T-helper 1 cell treated with Interleukin-12 subunit alpha and Interleukin-12 subunit beta and Interleukin-4 antibody, amounts not matched to agents 30 μg/mL and 1 μg/mL, for 36 hours (primary cell): Measurements from ENCODE around the gene ATP6V0B.

Experiments used
- H3K27ac Mint-ChIP-seq: one replicate; pipeline ENCODE4 v1.8.0; 2021; ENCODE audit warnings: mild to moderate bottlenecking, mixed read lengths
- H3K27me3 Mint-ChIP-seq: one replicate; pipeline ENCODE4 v1.8.0; 2021; ENCODE audit warnings: low read depth, mixed read lengths
- H3K36me3 Mint-ChIP-seq: one replicate; pipeline ENCODE4 v1.8.0; 2021; ENCODE audit warnings: low read depth, mixed read lengths
- H3K4me1 Mint-ChIP-seq: one replicate; pipeline ENCODE4 v1.8.0; 2021; ENCODE audit warnings: low read depth, mixed read lengths
- H3K4me3 Mint-ChIP-seq: one replicate; pipeline ENCODE4 v1.8.0; 2021; ENCODE audit warnings: mild to moderate bottlenecking, moderate library complexity, mixed read lengths
- H3K9me3 Mint-ChIP-seq: one replicate; pipeline ENCODE4 v1.8.0; 2021; ENCODE audit warnings: mixed read lengths

Gene ATP6V0B

DNA sequence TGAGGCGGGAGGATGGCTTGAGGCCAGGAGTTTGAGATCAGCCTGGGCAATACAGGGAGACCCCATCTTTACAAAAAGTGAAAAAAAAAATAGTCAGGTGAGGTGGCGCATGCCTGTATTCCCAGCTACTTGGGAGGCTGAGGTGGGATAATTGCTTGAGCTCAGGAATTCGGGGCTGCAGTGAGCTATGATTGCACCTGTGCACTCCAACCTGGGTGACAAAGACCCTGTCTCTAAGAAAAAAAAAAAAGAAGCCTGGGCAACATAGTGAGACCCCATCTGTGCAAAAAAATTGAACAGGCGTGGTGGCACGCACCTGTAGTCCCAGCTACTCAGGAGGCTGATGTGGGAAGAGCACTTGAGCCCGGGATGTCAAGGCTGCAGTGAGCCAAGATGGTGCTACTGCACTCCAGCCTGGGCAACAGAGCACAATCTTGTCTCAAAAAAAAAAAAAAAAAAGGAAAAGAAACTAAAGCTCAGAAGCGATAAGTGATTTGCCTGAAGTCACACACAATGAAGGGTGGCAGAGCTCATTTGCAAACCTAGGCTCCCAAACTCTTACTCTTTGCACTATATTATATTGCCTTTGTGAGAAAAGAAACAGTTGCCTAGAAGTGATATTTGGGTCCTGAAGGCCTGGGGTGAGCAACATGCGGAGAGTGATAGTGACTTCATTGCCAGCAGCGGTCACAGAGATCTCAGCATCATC lies 18.6 kb downstream of the ATP6V0B start:
- Mint-ChIP-seq H3K27ac (no peak overlapping the region), H3K36me3 (no peaks in the 10 kb centered on the region), H3K4me3 (no peak overlapping the region), H3K4me1 (peaks cover 11% of the 10 kb centered on the region), H3K9me3 (no peaks in the 10 kb centered on the region), H3K27me3 (no peaks in the 10 kb centered on the region)

- Mint-ChIP-seq H3K4me1 (peaks cover 12% of the 10 kb centered on the region), H3K27ac (no peak overlapping the region), H3K9me3 (no peaks in the 10 kb centered on the region), H3K4me3 (no peak overlapping the region), H3K27me3 (no peaks in the 10 kb centered on the region), H3K36me3 (no peaks in the 10 kb centered on the region)
Observed at GRCh38 chr1:43994071-43994470, 19.3 kb downstream of the ATP6V0B start.

- no peak overlapping the region for H3K4me3 Mint-ChIP-seq
- no peaks in the 10 kb centered on the region for H3K9me3 Mint-ChIP-seq
- H3K27ac Mint-ChIP-seq, result no peak overlapping the region
- H3K27me3 Mint-ChIP-seq, result no peaks in the 10 kb centered on the region
- H3K4me1 Mint-ChIP-seq, result peaks cover 12% of the 10 kb centered on the region
- no peaks in the 10 kb centered on the region for H3K36me3 Mint-ChIP-seq
Observed at GRCh38 chr1:43994794-43995790, 20.3 kb downstream of the ATP6V0B start.

DNA sequence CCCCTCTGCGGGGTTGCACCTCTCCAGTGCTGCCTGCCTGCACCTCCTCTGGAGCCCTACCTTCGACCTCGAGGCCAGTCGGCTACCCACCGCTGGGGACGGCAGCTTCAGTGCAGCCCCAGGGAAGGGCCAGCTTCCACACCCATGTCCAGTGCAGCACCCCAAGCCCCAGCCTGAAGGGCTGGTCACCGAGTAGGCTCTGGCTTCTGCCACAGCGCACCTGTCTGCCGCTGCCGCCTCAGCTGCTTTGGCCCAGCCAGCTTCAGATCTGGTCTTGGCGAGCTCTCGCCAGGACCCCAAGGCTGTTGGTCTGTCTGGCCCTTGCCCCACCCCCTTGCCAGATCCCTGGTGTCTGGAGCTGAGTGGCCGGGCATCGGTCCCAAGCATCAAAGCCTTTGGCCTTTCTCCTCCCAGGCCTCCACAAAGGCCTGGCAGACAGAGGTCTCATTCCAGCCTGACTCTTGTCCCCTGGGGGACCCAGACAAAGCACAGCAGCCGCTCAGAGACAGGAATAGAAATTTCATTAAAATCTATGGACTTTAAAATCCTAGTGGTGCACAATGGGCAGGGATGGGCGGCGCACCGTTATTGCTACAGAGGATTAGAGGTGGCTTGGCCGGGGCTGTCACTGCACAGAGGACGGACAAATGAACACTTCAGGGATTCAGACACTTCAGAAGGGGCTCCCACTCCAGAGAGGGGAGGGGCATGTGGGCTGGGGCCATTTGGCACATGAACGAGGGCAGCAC lies 21.4 kb downstream of the ATP6V0B start:
- no peaks in the 10 kb centered on the region for H3K27me3 Mint-ChIP-seq
- no peaks in the 10 kb centered on the region for H3K36me3 Mint-ChIP-seq
- H3K27ac Mint-ChIP-seq, result no peak overlapping the region
- H3K9me3 Mint-ChIP-seq, result no peaks in the 10 kb centered on the region
- peaks cover 12% of the 10 kb centered on the region for H3K4me1 Mint-ChIP-seq
- no peak overlapping the region for H3K4me3 Mint-ChIP-seq

DNA sequence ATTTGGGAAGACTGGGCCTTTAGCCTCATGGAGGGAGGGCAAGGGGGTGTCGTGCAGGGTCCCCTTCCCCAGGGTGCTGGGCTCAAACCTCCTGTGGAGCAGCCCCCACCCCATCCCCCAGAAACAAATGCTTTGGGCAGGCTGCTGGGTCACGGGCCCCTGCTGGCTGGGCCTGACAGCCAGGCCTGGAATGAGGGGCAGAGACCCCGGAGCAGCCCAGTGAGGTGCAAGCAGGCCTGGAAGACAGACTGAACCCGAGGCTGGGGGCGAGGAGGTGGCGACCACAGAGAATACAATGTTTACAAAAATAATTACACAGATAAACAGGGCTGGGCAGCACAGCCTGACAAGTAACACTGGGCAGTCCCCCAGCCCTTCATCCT lies 22.0 kb downstream of the ATP6V0B start:
- H3K4me1 Mint-ChIP-seq, result peaks cover 12% of the 10 kb centered on the region
- H3K27ac Mint-ChIP-seq, result no peak overlapping the region
- no peaks in the 10 kb centered on the region for H3K27me3 Mint-ChIP-seq
- no peaks in the 10 kb centered on the region for H3K36me3 Mint-ChIP-seq
- H3K4me3 Mint-ChIP-seq, result no peak overlapping the region
- no peaks in the 10 kb centered on the region for H3K9me3 Mint-ChIP-seq

DNA sequence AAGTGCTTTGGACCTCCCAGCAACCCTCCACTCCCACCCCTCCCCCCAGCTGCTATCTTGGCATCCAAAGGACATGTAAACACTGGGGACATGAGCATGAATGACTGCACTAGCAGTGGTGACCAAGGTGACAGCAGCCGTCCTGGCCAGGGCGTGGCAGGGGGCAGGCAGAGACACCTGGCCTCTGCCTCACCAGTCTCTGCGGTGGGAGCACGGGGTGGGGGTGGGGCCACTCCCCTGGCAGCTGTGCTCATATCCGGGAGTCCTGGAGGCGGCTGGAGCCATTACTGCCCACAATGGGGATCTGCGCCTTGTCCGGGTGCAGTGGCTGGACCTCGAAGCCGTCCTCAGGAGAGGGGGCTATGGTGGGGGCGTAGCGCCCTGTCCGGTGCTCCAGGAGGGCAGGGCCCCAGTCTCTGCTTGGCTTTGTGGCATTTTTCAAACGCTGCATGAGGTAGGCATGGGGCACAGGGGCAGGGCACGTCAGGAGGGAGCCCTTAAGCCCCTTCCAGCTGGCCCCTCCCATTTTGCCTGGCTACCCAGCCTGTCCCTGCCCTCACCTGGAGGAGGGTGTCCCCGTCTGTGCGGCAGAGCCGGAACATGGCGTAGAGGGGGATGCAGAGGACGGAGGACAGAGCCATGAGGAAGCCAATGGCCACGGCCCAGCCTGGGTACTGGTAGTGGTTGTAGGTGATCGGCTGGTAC lies 22.7 kb downstream of the ATP6V0B start:
- Mint-ChIP-seq H3K36me3 (no peaks in the 10 kb centered on the region), H3K9me3 (no peaks in the 10 kb centered on the region), H3K4me3 (no peak overlapping the region), H3K27ac (no peak overlapping the region), H3K4me1 (peaks cover 8% of the 10 kb centered on the region), H3K27me3 (no peaks in the 10 kb centered on the region)

DNA sequence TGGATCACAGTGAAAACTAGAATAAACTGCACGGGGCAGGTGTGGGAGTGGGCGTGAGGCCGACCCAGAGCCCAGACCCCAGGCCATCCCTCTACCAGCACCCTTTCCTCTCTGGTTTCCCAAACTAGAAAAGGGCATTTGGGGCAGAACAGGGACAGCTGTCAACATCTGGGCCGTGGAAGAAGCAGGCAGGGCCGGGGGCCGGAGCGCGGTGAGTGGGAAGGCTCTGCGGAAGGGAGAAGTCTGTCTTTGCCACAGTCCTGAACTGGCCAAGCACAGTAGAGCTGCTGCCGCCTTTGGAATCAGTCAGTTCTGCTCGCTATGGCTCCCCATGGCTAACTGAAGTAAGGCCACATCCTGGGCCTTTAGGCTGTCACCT lies 23.2 kb downstream of the ATP6V0B start:
- Mint-ChIP-seq H3K4me3 (no peak overlapping the region), H3K4me1 (peaks cover 3% of the 10 kb centered on the region), H3K36me3 (no peaks in the 10 kb centered on the region), H3K27ac (no peak overlapping the region), H3K9me3 (no peaks in the 10 kb centered on the region), H3K27me3 (no peaks in the 10 kb centered on the region)

DNA sequence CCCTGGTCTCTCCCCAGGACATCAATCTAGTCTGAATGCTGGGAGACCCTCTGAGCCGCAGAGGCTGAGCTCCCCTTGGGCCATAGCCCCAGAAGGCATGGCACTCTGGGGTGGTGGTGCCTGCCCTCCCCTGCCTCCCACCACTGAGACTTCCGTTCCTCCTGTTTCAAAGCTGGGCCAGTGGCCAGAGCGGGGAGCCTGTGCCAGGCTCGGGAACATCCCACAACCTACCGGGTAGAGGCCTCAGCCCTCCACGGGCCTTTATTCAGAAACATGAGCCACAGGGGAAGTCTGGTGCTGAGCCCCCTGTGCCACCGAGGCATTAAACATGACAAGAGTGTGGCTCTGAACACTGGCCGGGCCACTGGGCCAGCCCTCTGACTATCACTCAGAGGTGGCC lies 24.7 kb downstream of the ATP6V0B start:
- no peaks in the 10 kb centered on the region for H3K9me3 Mint-ChIP-seq

DNA sequence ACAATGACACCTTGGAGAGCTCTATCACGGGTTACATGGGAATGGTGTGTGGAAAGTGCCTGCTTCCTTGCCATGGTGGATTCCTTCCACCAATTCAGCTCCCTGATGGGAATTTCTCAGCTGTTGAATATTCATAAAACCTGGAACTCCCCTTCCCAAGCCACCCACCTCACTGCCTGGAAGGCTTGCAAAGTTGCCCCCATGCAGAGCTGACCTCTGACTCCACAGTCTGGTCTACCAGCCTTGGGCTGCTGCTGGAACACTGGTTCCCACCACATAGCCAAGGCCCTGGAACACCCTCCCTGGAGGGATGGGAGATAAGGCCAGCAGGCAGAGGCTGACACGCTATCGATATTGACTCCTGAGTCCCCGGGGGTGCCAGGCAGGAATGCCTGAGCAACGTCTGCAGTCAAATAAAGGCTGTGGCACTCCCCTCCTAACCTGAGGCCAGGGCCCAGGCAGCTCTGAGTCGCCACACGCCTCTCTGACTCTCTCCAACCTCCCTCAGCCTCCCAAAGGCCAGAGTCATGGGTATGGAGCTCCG lies 25.4 kb downstream of the ATP6V0B start:
- Mint-ChIP-seq H3K36me3 (no peaks in the 10 kb centered on the region), H3K27ac (no peak overlapping the region), H3K4me3 (no peak overlapping the region), H3K4me1 (peaks cover 1% of the 10 kb centered on the region), H3K9me3 (no peaks in the 10 kb centered on the region), H3K27me3 (no peaks in the 10 kb centered on the region)

More for the DNA sequence above, 24.7 kb downstream of the ATP6V0B start:
- Mint-ChIP-seq H3K27me3 (no peaks in the 10 kb centered on the region), H3K27ac (no peak overlapping the region), H3K4me3 (no peak overlapping the region), H3K36me3 (no peaks in the 10 kb centered on the region), H3K4me1 (peaks cover 1% of the 10 kb centered on the region)

GRCh38 chr1:44002165-44002564 lies 27.4 kb downstream of the ATP6V0B start:
- peaks cover 8% of the 10 kb centered on the region for H3K4me1 Mint-ChIP-seq
- no peaks in the 10 kb centered on the region for H3K36me3 Mint-ChIP-seq
- no peaks in the 10 kb centered on the region for H3K9me3 Mint-ChIP-seq
- H3K27me3 Mint-ChIP-seq, result no peaks in the 10 kb centered on the region
- H3K4me3 Mint-ChIP-seq, result no peak overlapping the region
- no peak overlapping the region for H3K27ac Mint-ChIP-seq

DNA sequence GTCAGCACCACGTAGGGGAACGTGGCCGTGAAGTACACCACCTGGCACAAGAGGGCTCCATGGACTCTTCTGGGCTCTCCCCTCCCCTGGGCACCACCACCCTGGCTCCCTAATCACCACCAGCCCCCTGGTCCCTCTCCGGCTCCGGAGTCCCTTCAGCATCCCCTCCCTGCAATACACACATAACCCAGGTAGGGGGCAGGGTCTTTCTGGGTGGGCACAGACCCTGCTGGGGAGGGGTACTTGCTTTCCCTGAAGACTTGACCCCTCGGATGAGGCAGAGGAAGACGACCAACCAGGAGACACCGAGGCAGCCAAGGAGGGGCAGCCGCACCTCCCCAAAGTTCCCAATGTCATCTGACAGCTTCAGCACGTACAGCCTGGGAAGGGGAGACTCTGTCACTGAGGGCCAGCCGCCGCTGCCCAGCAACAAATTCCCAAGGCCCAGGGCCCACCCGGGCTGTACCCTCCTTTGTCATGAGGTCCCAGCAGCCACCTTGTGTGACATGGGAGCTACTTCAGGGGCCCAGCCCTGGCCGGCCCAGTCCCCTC lies 27.9 kb downstream of the ATP6V0B start:
- H3K4me1 Mint-ChIP-seq, result peaks cover 8% of the 10 kb centered on the region
- H3K9me3 Mint-ChIP-seq, result no peaks in the 10 kb centered on the region
- no peak overlapping the region for H3K27ac Mint-ChIP-seq
- H3K4me3 Mint-ChIP-seq, result no peak overlapping the region
- H3K27me3 Mint-ChIP-seq, result no peaks in the 10 kb centered on the region
- H3K36me3 Mint-ChIP-seq, result no peaks in the 10 kb centered on the region

DNA sequence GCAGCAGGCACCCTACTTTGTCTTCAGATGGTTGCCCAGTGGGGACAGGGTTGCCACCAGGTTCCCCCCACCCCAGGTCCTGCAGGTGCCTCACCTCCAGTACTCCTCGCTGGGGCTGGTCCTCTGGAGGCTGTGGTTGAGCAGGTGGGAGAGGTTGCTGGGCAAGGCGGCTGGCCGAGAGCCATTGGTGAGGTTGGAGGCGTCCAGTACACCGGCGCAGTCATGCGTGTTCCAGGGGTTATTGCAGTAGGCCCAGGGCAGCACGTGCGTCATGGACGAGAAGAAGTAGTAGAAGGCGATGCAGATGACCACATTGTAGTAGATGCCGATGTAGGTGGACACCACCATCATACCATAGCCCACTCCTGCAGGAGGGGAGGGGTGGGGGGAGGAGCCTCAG lies 33.5 kb downstream of the ATP6V0B start:
- H3K9me3 Mint-ChIP-seq, result no peaks in the 10 kb centered on the region
- no peaks in the 10 kb centered on the region for H3K27me3 Mint-ChIP-seq
- peaks cover 6% of the 10 kb centered on the region for H3K4me1 Mint-ChIP-seq
- H3K36me3 Mint-ChIP-seq, result no peaks in the 10 kb centered on the region
- H3K27ac Mint-ChIP-seq, result no peak overlapping the region
- H3K4me3 Mint-ChIP-seq, result no peak overlapping the region

DNA sequence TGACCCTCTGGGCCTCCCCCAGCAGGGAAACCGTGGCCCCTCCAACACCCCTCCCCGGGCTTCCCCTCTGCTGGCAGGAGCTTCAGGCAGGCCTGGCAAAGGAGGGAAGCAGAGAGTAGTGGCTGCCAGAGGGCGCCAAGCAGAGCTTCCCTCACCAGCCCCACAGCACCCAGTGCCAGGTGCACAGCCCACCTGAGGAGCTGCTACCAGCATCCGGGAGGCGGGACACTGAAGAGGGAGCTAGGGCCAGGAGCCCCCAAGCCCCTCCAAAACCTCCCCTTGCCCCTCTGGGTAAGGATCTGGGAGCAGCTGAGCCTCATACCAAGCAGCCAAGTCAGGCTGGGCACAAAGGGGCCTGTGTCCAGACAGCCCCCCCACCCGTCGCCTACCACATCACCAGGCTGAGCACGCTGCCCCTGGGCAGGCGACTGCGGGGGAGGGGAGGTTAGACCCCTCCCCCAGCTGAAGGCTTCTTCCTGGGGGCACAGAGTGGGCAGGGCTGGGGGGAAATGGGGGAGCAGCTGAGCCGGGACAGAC lies 36.2 kb downstream of the ATP6V0B start:
- Mint-ChIP-seq H3K27me3 (no peaks in the 10 kb centered on the region), H3K9me3 (no peaks in the 10 kb centered on the region), H3K27ac (no peak overlapping the region), H3K36me3 (no peaks in the 10 kb centered on the region), H3K4me3 (no peak overlapping the region), H3K4me1 (peaks cover 4% of the 10 kb centered on the region)
